ENCODE results near the gene PPP1R13B.

DNA sequence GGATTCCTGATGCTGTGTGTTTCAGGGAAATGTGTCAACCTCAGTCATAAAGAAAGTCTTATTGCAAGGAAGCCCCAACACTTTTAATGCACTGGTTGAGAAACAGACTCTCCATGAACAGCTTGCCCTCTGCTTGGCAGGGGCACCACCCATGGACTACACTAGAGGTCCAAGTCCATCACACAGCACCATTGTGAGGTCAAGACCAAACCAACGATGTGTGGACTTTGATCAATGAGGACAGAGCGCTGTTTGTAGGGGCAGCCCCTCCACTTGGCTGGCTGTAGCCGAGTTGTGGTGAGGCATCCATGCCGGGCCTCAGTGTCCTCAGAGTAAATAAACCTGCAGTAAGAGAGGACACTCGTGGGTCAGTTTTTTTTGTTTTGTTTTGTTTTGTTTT, 102.0 kb downstream of the PPP1R13B start:
- no peak for TF ChIP-seq EZH2 (IDR thresholded peaks at IDR 0.05; ENCODE audit: low read depth)
- no peak for TF ChIP-seq CTCF (conservative IDR thresholded peaks at IDR 0.05)

Data from PC-9 (cell line).